Tongue (tissue), 2 donors: Measurements from ENCODE around the gene CNPY4. TPM values are rescaled to one million over a fixed set of nuclear protein-coding genes. Genes with fewer than 3 reads are reported as not detected.

Experiments used
- DNase-seq: peaks from one replicate; pipeline ENCODE4 v3.0.0-alpha.2; 2015
- total RNA-seq: library from RNA; depleted of rRNA; stranded (reverse); fragments of >200 nt; gene quantifications from one replicate; pipeline ENCODE4 v1.2.3, GENCODE V29; 2014

CNPY4 gene
- total RNA-seq, 1 donor from 2014 or later, result 24.4 TPM

DNA sequence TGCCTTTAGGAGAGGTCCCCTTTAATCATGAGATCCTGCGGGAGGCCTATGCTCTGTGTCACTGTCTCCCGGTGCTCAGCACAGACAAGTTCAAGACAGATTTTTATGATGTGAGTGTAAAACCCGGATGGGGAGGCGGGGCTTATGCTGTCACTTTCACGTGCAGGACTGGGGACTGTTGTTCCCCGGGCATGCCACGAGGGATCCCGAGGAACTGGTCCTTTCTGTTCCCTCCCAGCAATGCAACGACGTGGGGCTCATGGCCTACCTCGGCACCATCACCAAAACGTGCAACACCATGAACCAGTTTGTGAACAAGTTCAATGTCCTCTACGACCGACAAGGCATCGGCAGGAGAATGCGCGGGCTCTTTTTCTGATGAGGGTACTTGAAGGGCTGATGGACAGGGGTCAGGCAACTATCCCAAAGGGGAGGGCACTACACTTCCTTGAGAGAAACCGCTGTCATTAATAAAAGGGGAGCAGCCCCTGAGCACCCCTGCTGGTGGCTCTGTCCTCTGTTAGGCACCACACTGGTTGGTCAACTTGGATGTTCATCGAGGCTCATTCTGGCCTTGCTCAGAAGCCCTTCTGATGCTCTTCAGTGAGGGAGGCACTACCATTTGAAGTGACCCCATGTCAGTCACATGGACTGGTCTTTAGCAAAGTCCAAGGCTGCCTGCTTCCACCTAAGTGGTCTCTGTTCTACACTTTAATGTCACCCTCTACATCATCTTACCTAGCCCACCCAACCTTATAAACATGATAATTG, 27.8 kb upstream of the CNPY4 start:
- DNase-seq, result no peak

DNA sequence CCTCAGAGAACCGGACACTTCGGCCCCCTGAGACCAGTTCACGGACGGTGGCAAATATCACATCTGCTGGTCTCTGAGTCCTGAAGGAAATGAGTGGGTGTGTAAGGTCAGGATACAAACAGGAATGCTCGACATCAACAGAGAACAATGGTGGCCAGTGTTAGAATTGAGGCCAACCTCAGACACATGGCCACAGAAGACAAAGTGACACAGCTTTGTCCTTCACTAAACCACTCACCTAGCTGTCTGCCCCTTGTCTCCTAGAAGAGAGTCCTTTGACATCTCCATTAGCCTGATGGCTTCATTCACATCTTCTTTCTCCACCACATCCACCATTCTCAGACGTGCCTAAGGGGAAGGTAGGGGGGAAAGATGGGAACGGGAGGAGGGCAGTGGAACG, 26.4 kb upstream of the CNPY4 start:
- DNase-seq, result no peak

DNA sequence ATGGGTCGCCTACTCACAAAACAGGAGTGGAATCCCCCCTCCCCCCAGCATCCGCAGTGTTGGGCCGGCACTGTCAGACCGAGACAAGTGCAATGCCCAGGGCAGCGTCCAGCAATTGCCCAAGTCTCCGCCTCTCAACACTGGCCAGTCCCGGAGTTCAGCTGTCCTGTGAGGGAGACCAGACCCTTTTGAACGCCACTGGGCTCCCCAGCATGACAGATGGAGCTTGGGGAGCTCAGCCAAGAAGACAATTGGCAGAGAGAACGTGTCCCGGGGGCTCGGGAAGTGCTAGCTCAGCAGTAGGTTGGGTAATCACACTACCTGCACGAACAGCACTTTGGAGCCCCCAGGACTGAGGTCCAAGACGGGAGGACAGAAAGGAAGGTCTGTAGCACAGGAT, 25.9 kb upstream of the CNPY4 start:
- DNase-seq, result no peak

DNA sequence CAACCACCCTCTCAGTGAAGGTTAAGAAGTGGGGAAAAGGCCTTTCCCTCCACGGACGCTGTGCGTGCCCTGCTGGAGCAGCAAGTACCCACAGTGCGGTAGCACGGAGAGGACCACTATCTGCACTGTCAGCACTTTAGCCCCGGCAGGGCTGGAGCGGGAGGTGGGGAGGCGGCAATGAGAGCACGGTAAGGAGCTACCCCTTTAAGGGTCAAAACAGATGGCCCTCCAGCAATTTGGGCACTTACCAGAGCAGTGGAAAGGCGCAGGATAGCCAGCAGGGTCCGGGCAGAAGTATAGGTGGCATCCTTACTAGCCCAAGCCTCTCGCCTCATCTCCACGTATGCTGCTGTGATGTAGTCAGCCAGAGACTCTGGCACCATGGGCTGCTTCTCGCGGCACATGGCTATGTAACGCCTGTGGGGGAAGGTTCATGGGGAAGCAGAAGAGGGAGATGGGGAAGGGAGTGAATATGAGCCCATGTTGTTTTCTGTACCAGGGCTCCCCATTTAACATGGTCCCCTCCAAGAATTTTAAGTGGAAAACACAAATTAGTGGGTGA, 25.4 kb upstream of the CNPY4 start:
- no peak for DNase-seq

DNA sequence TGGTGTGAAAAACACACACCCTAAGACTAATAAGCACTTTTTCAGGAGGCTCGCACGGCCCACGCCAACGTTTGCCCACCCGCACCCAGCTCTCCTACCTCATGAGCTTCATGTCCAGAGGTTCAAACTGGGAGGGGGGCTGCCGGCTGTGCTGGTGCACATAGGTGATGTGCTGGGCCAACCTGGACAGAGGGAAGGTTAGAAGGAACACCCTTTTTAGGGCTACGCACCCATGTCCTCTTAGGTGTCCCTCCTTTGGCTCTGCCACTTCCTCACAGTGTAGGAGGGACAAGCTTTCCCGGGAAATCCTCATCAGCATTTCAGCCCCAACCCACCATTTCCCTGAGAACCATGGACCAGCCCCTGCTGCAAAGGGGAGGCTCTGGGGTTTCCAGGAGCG, 24.1 kb upstream of the CNPY4 start:
- DNase-seq, result no peak

DNA sequence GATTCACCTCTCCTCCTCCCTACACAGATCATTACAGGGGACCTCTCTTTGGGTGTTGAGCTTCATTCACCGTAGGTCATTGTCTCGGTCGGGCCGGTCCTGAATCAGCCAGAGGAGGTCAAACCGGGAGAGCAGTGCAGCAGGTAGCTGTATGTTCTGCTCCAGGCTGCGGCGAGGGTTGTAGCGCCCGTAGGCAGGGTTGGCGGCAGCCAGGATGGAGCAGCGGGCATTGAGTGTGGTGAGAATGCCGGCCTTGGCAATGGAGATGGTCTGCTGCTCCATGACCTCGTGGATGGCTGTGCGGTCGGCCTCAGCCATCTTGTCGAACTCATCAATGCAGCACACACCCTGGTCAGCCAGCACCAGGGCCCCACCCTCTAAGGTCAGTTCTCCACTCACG, 23.7 kb upstream of the CNPY4 start:
- no peak for DNase-seq

DNA sequence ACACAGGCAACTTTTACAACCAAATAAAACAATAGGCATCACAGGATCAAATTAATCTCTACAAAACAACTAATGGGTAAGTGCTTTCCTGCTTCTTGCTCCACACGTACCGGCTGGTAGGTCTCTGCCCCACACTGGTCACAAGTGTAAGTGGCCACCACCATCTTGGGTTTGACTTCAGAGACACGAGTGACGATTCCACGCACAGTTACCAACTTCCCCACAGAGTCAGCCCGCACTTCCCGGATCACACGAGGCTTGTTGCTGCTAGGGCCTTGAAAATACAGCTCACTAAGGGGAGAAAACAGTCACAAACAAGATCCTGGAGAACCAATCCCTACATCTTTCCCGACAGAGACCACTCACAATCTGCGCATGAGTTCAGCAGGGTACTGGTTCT, 20.5 kb upstream of the CNPY4 start:
- DNase-seq, result no peak

DNA sequence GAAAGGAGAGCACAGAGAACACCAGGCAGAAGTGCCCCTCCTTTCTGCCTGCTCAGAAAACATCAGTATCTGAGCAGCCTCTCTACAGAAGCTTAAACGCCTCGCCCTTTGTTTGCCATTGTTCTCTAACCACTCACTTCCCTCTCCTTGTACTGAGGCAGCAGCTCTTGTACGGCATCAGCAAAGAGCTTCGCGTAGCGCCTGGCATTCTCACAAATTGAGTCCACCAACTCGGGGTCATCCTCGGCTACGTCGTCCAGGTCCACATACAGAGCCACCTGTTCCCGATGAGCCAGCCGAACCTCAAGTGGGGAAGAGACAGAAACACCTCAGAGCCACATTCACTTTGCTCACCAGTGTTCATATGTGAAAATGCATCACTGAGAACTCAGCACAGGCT, 20.0 kb upstream of the CNPY4 start:
- no peak for DNase-seq

DNA sequence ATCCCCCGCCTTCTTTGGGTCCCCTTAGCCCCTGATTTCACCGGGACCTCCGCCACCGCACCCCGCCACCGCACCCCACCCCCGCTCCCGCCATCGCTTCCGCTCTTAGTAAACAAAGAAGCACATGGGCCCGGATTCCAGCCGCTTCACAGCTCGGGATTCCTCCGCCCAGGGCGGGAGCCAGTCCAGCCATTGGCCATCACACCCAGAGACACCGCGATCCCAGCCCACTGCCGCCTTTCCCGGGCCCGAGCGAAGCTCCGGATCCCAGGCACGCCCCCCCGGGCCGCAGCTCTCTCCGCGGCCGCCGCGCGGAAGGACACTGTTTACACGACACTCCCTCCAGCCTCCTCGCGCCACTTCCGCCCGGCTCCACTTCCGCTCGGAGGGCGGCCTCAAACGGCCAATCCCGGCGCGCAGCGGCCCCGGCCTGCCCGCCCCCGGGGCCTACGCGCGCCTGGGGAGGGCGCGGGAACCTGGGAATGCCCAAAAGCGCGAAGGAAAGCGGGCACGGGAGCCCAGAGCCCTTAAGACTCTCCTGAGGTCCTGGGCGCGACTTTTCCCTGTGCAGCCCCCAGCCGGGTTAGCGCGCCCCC, 18.9 kb upstream of the CNPY4 start:
- DNase-seq, result peak; percentile 98

DNA sequence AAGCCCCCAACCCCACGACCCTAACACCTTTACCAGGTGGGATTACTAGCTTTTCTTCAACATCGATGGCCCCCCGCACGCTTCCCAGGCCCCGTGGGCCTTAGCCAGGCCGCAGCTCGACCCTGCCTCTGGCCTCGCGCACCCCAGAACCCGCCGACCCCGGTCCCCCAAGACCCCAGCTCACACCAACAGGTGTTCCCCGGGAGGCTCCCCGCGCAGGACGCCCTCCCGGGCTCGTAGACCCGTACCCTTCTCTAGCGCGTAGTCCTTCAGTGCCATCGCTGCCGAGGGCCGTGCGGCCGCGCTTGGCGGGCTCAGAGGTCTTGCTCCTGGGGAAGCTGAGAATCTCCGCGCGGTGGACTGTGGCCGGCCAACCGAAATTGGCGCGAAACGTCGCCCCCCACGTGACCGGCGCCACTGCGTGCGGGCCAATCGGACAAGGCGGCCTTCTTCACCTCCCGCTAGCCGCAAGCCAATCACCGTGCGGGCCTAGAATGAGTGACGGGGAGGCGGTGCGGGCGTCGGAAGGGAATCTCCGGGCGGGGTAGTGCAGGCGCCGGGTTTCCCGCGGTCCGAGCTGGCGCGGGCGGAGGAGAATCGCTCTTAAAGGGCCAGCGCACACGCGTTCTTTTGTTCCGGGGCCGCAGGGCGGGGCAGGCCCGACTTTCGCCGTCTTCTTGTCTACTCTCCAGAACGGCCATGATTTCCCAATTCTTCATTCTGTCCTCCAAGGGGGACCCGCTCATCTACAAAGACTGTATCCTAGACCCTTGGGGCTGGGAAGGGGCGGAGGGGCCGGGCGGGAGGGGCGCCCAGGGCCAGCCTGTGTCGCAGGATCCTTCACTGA, 18.2 kb upstream of the CNPY4 start, which contains the start of the genes AP4M1 and MCM7:
TSS of gene AP4M1 (plus strand) at position 628 of the 847 bp plus-strand sequence. CDS start at position 700, 72 bp downstream.
TSS of gene MCM7 (minus strand) at position 382 of the 847 bp plus-strand sequence. CDS start at position 279, 103 bp downstream.
- peak; percentile 99 for DNase-seq

DNA sequence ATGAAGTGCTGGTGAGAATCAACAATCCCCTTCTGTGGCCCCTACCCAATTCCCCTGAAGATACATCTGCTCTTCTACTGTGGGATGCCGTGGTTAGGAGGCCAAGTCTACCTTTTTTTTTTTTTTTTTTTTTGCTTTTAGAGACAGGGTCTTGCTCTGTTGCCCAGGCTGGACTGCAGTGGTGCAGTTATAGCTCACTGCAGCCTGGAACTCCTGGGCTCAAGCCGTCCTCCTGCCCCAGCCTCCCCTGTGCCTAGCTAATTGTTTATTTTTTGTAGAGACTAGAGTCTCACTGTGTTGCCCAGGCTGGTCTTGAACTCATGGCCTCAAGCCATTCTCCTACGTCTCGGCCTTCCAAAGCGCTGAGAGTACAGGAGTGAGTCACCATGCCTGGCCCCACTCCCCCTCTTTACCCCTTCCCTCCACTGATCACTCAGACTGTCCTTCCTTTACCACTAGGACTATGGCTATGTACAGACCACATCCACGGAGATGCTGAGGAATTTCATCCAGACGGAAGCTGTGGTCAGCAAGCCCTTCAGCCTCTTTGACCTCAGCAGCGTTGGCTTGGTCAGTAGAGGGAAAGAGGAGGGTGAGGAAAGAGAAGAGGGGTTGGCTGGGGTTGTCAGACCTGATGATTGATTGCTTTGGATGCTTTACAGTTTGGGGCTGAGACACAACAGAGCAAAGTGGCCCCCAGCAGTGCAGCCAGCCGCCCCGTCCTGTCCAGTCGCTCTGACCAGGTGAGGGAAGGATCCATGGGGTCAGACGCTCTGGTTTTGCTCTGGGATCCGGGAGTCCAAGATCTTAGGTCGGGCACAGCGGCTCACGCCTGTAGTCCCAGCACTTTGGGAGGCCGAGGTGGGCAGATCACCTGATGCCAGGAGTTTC, 16.2 kb upstream of the CNPY4 start:
- DNase-seq, result no peak

DNA sequence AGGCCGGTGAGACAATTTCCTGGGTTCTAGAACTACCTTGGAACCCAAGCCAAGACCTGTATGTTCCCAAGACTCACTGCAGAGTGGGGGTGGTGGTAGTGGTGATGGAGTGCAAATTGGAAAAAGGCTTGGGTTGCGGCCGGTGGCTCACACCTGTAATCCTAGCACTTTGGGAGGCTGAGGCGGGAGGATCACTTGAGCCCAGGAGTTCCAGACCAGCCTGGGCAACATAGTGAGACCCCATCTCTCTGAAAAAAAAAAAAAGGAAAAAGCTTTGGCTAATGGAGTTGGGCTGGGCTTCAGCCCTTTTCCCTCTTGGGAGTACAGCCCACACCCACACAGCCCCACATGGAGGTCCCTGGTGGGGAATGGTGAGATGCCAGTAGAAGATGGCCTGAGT, 13.9 kb upstream of the CNPY4 start:
- no peak for DNase-seq

DNA sequence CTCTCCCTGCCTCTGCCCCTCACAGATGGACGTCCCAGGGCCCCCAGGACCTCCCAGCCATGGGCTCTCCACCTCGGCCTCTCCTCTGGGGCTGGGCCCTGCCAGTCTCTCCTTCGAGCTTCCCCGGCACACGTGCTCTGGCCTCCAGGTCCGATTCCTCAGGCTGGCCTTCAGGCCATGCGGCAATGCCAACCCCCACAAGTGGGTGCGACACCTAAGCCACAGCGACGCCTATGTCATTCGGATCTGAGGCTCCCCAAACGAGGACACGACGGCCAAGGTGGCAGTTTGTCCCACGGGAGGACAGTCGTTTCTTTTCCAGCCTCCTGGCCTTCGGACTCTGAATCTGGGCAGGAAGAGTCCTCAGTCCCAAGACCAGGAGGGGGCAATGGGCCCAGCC, 12.8 kb upstream of the CNPY4 start:
- no peak for DNase-seq

DNA sequence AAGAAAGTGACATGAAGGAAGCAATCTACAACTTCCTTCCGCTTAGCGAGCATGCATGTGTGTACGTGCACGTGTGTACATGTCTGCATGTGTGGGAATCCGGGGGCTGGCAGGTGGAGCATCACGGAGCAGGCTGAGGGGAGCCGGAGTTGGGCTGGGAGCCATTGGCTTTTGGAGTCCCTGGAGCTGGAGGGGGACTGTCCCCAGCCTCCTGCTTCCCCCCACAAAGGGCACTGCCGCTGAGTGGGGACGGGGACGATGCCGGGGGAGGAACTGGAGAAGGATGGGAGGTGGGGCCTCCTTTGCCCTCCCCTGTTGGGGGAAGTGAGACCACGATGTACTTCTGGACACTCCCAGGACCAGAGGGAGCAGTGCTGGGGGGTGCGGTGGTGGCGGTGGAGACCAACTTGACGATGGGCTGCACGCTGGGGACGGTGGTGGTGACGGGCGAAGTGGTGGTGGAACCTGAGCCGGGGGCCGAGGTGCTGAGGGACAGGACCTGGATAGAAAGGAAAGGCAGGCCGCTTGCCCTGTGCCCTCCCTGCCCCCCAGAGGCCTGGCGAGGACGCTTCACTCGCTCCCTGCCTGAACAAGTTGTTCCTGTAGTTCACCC, 12.2 kb upstream of the CNPY4 start:
- DNase-seq, result no peak

DNA sequence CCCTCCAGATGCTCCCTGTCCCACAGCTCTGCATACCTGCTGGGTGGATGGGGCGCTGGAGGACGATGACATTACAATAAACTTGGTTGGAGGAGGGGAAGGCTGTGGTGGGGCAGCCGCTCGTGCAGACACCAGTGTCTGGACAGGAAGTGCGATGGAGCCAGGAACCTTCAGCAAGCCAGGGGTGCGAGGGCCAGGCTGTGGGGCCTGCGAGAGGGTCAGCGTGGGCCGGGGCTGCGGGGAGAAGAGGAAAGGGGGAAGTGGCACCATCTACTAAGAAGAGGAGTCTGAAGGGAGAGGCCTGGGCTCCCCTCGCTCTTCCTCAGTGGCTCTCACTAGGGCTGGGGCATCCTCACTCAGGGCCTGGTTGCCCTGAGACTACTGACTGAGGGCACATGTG, 11.5 kb upstream of the CNPY4 start:
- DNase-seq, result no peak

DNA sequence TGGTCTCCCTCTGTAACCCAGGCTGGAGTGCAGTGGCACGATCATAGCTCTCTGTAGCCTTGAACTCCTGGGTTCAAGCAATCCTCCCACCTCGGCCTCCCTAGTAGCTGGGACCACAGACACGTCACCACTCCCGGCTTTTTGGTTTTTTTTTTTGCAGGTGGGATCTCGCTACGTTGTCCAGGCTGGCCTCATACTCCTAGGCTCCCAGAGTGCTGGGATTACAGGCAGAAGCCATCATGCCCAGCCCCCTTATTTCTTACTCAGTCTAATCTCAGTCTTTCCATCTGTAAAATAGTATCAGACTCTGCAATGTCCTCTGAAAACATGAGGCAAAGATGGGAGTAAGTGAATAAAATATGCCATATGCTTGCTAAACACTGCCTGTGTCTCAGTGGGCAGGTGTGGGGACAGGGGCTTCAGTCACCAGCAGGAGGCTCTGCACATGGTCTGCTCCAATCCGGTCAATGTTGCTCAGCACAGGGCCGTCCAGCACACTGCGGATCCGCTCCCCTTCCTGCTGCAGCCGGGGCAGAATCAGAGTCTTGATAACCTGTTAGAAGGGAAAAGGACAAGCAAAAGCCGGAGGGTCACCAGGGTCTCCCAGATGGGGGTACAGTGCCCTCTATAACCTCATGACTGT, 9.8 kb upstream of the CNPY4 start:
- no peak for DNase-seq

DNA sequence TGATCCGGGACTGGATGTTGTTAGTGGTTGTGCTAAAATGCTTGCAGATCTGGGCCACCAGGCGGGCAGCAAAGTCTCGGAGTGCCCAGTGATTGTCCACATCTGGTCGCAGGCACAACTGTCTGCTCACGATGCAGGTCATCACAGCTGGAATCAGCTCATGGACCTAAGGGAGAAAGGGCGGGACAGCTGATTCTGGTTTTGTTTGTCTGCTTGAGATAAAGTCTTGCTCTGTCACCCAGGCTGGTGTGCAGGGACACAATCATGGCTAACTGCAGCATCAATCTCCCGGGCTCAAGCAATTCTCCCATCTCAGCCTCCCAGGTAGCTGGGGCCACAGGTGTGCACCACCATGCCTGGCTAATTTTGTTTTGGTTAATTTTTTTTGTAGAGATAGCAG, 8.3 kb upstream of the CNPY4 start:
- no peak for DNase-seq

DNA sequence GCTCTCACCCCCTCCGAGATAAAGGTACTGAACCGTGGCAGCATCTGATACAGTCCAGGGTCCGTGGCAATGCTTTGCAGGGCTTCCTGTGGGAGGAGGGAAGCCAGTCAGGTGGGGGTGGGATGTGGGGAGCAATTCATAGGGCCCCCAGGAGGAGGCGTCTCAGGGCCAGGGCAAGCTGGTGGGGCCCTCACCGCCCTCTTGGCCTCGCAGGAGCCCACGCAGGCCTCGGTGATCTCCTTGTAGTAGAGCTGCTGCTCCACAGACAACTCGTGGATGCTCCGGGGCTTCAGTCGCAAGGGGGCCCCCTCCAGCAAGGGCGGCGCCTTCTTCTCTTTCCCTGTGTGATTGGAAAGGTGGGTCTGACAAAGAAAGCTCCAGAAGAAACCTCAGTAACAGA, 7.5 kb upstream of the CNPY4 start:
- no peak for DNase-seq

DNA sequence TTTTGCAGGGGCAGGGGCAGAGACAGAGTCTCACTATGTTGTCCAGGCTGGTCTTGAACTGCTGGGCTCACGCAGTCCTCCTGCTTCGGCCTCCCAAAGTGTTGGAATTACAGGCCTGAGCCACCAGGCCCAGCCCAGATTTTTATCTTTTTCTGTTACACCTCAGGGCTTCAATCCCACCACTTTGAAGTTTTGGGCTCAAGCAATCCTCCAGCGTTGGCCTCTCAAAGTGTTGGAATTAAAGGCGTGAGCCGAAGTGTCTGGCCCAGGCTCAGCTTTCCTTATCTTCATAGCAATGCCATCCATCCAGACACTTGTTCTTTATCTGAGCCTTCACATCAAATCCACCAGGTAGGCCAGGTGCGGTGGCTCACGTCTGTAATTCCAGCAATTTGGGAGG, 4.4 kb upstream of the CNPY4 start:
- no peak for DNase-seq

DNA sequence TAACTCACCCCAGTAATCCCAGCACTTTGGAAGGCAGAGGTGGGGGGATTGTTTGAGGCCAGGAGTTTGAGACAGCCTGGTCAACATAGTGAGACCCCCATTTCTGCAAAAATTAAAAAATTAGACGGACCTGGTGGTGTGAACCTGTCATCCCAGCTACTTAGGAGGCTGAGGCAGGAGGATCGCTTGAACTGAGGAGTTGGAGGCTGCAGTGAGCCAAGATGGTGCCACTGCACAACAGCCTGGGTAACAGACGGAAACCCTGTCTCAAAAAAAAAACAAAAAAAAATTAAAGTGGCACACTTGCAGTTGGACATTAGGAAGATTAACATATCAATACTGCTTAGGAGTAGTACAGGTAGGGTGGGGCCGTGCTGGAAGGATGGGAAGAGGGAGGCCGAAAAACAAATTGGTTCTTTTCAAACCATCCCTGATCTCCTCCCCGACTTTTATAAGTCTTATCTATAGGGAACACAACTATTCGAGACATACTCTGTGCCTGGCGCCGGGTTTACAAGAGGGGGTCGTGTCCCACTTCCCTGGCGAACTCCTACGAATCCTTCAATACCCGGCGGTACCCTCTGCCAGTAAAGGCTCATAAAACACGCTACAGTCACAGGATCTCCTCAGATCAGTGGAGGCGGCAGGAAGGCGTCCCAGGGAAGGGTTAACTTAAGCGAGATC, 904 bp upstream of the CNPY4 start:
- no peak for DNase-seq
